Measurements from ENCODE around the gene OVAAL. TPM values are rescaled to one million over a fixed set of nuclear protein-coding genes. Genes with fewer than 3 reads are reported as not detected.

OVAAL gene
- total RNA-seq (not detected), polyA plus RNA-seq (ENCODE audit: insufficient read length in 2 of 2) (under 1 TPM in 1 of 2 donors, not detected in 1; 0.17 TPM)
- long read RNA-seq, donor 1, result 0 reads
- long read RNA-seq, donor 2, result 0 reads
- long read RNA-seq, donor 3, result 0 reads
- long read RNA-seq, donor 4, partial matches to known transcripts, result 176 of 176 reads
- long read RNA-seq, donor 4, other reads (novel, unspliced or antisense), result 0 of 176 reads

GRCh38 chr1:180558664-180559063, at the start of gene OVAAL:
TSS of gene OVAAL (plus strand) at chr1:180558964.
- DNase-seq (ENCODE audit: low read depth in 4 of 6, low spot score in 6 of 6), result no peak
- no peaks in the 10 kb centered on the region for H3K9me3 ChIP-seq (ENCODE audit: control insufficient read depth, insufficient read depth, low read length)
- H3K4me1 ChIP-seq (ENCODE audit: control insufficient read depth, insufficient read depth, low read length), result no peaks in the 10 kb centered on the region
- H3K4me3 ChIP-seq (ENCODE audit: low read depth, low read length), result no peak within 1 kb of the TSS
- H3K36me3 ChIP-seq (ENCODE audit: control insufficient read depth, insufficient read depth, low read length), result no peaks in the 10 kb centered on the region
- WGBS (ENCODE audit: insufficient coverage), result no CpG with 5 or more reads among the region's 6 CpGs
- no peaks in the 10 kb centered on the region for H3K27me3 ChIP-seq (ENCODE audit: control insufficient read depth, insufficient read depth, low read length)
- no peak within 1 kb of the TSS for H3K27ac ChIP-seq (ENCODE audit: low read depth, low read length)

GRCh38 chr1:180510882-180511281, 47.9 kb upstream of the OVAAL start:
- H3K27me3 ChIP-seq (ENCODE audit: control insufficient read depth, insufficient read depth, low read length), result no peaks in the 10 kb centered on the region
- no peak for DNase-seq (ENCODE audit: low read depth in 4 of 6, low spot score in 6 of 6)
- no peaks in the 10 kb centered on the region for H3K36me3 ChIP-seq (ENCODE audit: control insufficient read depth, insufficient read depth, low read length)
- WGBS (ENCODE audit: insufficient coverage), result 100% methylated on average over 1 of the region's 2 CpGs
- no peaks in the 10 kb centered on the region for H3K4me1 ChIP-seq (ENCODE audit: control insufficient read depth, insufficient read depth, low read length)
- no peaks in the 10 kb centered on the region for H3K9me3 ChIP-seq (ENCODE audit: control insufficient read depth, insufficient read depth, low read length)
- H3K4me3 ChIP-seq (ENCODE audit: low read depth, low read length), result no peak overlapping the region
- no peak overlapping the region for H3K27ac ChIP-seq (ENCODE audit: low read depth, low read length)

GRCh38 chr1:180513531-180513930, 45.2 kb upstream of the OVAAL start:
- no peaks in the 10 kb centered on the region for H3K27me3 ChIP-seq (ENCODE audit: control insufficient read depth, insufficient read depth, low read length)
- H3K4me3 ChIP-seq (ENCODE audit: low read depth, low read length), result no peak overlapping the region
- H3K36me3 ChIP-seq (ENCODE audit: control insufficient read depth, insufficient read depth, low read length), result no peaks in the 10 kb centered on the region
- H3K9me3 ChIP-seq (ENCODE audit: control insufficient read depth, insufficient read depth, low read length), result no peaks in the 10 kb centered on the region
- H3K4me1 ChIP-seq (ENCODE audit: control insufficient read depth, insufficient read depth, low read length), result no peaks in the 10 kb centered on the region
- H3K27ac ChIP-seq (ENCODE audit: low read depth, low read length), result no peak overlapping the region
- no peak for DNase-seq (ENCODE audit: low read depth in 4 of 6, low spot score in 6 of 6)
- 88% methylated on average over 5 of the region's 6 CpGs for WGBS (ENCODE audit: insufficient coverage)

GRCh38 chr1:180515364-180515763, 43.4 kb upstream of the OVAAL start:
- H3K4me3 ChIP-seq (ENCODE audit: low read depth, low read length), result no peak overlapping the region
- H3K27ac ChIP-seq (ENCODE audit: low read depth, low read length), result no peak overlapping the region
- no peak for DNase-seq (ENCODE audit: low read depth in 4 of 6, low spot score in 6 of 6)
- H3K9me3 ChIP-seq (ENCODE audit: control insufficient read depth, insufficient read depth, low read length), result no peaks in the 10 kb centered on the region
- no peaks in the 10 kb centered on the region for H3K4me1 ChIP-seq (ENCODE audit: control insufficient read depth, insufficient read depth, low read length)
- H3K36me3 ChIP-seq (ENCODE audit: control insufficient read depth, insufficient read depth, low read length), result no peaks in the 10 kb centered on the region
- 50% methylated on average over 2 of the region's 3 CpGs for WGBS (ENCODE audit: insufficient coverage)
- H3K27me3 ChIP-seq (ENCODE audit: control insufficient read depth, insufficient read depth, low read length), result no peaks in the 10 kb centered on the region

- DNase-seq (ENCODE audit: low read depth in 4 of 6, low spot score in 6 of 6), result peak; percentile 58 to 97 (median 80)
- Histone ChIP-seq H3K9me3 (ENCODE audit: control insufficient read depth, insufficient read depth, low read length) (no peaks in the 10 kb centered on the region), H3K4me3 (ENCODE audit: low read depth, low read length) (no peak overlapping the region), H3K27me3 (ENCODE audit: control insufficient read depth, insufficient read depth, low read length) (no peaks in the 10 kb centered on the region), H3K27ac (ENCODE audit: low read depth, low read length) (no peak overlapping the region), H3K4me1 (ENCODE audit: control insufficient read depth, insufficient read depth, low read length) (no peaks in the 10 kb centered on the region), H3K36me3 (ENCODE audit: control insufficient read depth, insufficient read depth, low read length) (no peaks in the 10 kb centered on the region)
- WGBS (ENCODE audit: insufficient coverage), result 7% methylated on average over 3 of the region's 8 CpGs
Measured at GRCh38 chr1:180515857-180516388, 42.8 kb upstream of the OVAAL start.

- Histone ChIP-seq H3K27me3 (ENCODE audit: control insufficient read depth, insufficient read depth, low read length) (no peaks in the 10 kb centered on the region), H3K27ac (ENCODE audit: low read depth, low read length) (no peak overlapping the region), H3K36me3 (ENCODE audit: control insufficient read depth, insufficient read depth, low read length) (no peaks in the 10 kb centered on the region), H3K4me3 (ENCODE audit: low read depth, low read length) (no peak overlapping the region), H3K9me3 (ENCODE audit: control insufficient read depth, insufficient read depth, low read length) (no peaks in the 10 kb centered on the region), H3K4me1 (ENCODE audit: control insufficient read depth, insufficient read depth, low read length) (no peaks in the 10 kb centered on the region)
- no peak for DNase-seq (ENCODE audit: low read depth in 4 of 6, low spot score in 6 of 6)
- WGBS (ENCODE audit: insufficient coverage), result 62% methylated on average over 4 of the region's 4 CpGs
Measured at GRCh38 chr1:180519846-180520245, 38.9 kb upstream of the OVAAL start.

- H3K4me1 ChIP-seq (ENCODE audit: control insufficient read depth, insufficient read depth, low read length), result no peaks in the 10 kb centered on the region
- 88% methylated on average over 3 of the region's 9 CpGs for WGBS (ENCODE audit: insufficient coverage)
Measured at GRCh38 chr1:180521474-180522212, 37.1 kb upstream of the OVAAL start.

GRCh38 chr1:180522213-180522515, 36.6 kb upstream of the OVAAL start:
- Histone ChIP-seq H3K9me3 (ENCODE audit: control insufficient read depth, insufficient read depth, low read length) (no peaks in the 10 kb centered on the region), H3K27ac (ENCODE audit: low read depth, low read length) (no peak overlapping the region), H3K27me3 (ENCODE audit: control insufficient read depth, insufficient read depth, low read length) (no peaks in the 10 kb centered on the region), H3K4me3 (ENCODE audit: low read depth, low read length) (no peak overlapping the region), H3K4me1 (ENCODE audit: control insufficient read depth, insufficient read depth, low read length) (no peaks in the 10 kb centered on the region), H3K36me3 (ENCODE audit: control insufficient read depth, insufficient read depth, low read length) (no peaks in the 10 kb centered on the region)
- no peak for DNase-seq (ENCODE audit: low read depth in 4 of 6, low spot score in 6 of 6)
- 89% methylated on average over 5 of the region's 7 CpGs for WGBS (ENCODE audit: insufficient coverage)

More at GRCh38 chr1:180521474-180522212, 37.1 kb upstream of the OVAAL start:
- no peaks in the 10 kb centered on the region for H3K36me3 ChIP-seq (ENCODE audit: control insufficient read depth, insufficient read depth, low read length)
- no peak overlapping the region for H3K27ac ChIP-seq (ENCODE audit: low read depth, low read length)
- no peaks in the 10 kb centered on the region for H3K27me3 ChIP-seq (ENCODE audit: control insufficient read depth, insufficient read depth, low read length)
- no peak overlapping the region for H3K4me3 ChIP-seq (ENCODE audit: low read depth, low read length)
- H3K9me3 ChIP-seq (ENCODE audit: control insufficient read depth, insufficient read depth, low read length), result no peaks in the 10 kb centered on the region
- no peak for DNase-seq (ENCODE audit: low read depth in 4 of 6, low spot score in 6 of 6)

- H3K4me3 ChIP-seq (ENCODE audit: low read depth, low read length), result no peak overlapping the region
- no peaks in the 10 kb centered on the region for H3K27me3 ChIP-seq (ENCODE audit: control insufficient read depth, insufficient read depth, low read length)
- no peak for DNase-seq (ENCODE audit: low read depth in 4 of 6, low spot score in 6 of 6)
- H3K9me3 ChIP-seq (ENCODE audit: control insufficient read depth, insufficient read depth, low read length), result no peaks in the 10 kb centered on the region
- H3K36me3 ChIP-seq (ENCODE audit: control insufficient read depth, insufficient read depth, low read length), result no peaks in the 10 kb centered on the region
- H3K27ac ChIP-seq (ENCODE audit: low read depth, low read length), result no peak overlapping the region
- WGBS (ENCODE audit: insufficient coverage), result 89% methylated on average over 7 of the region's 7 CpGs
- no peaks in the 10 kb centered on the region for H3K4me1 ChIP-seq (ENCODE audit: control insufficient read depth, insufficient read depth, low read length)
Measured at GRCh38 chr1:180524160-180524914, 34.4 kb upstream of the OVAAL start.

All from spinal cord (tissue), 10 donors.